CD14-positive monocyte (primary cell): ENCODE measurements around the gene SLCO4C1. TPM values are rescaled to one million over a fixed set of nuclear protein-coding genes. Genes with fewer than 3 reads are reported as not detected.

Experiments used
- DNase-seq, 3 donors: peaks; one replicate each; pipeline ENCODE4 v3.0.0-alpha.2; 2011 to 2022
- H2AFZ ChIP-seq: 2 replicates; pipeline ENCODE4 v1.6.0; 2012; ENCODE audit warnings: mild to moderate bottlenecking, low read depth, low read length, inconsistent platforms; ENCODE audit not compliant: insufficient read depth, poor library complexity, severe bottlenecking
- H3K27ac ChIP-seq, 2 donors: 1 replicate in 1 of 2; 2 replicates in 1 of 2; pipeline ENCODE4 v1.5.1; 2012 to 2013; ENCODE audit warnings: low read length in 2 of 2, control low read depth in 1 of 2, inconsistent platforms in 1 of 2, low read depth in 1 of 2, mild to moderate bottlenecking in 1 of 2
- H3K27me3 ChIP-seq, 2 donors: one replicate each; pipeline versions ENCODE4 v1.6.0 to v1.6.1; 2011 to 2013; ENCODE audit warnings: low read length in 2 of 2; ENCODE audit not compliant: control insufficient read depth in 2 of 2, insufficient read depth in 2 of 2
- H3K36me3 ChIP-seq, 2 donors: replicated peaks in 1 of 2; 1 replicate in 1 of 2; 2 replicates in 1 of 2; pipeline versions ENCODE4 v1.5.1 to v1.6.1; 2012 to 2013; ENCODE audit warnings: low read length in 2 of 2, control low read depth in 1 of 2, inconsistent platforms in 1 of 2, mild to moderate bottlenecking in 1 of 2; ENCODE audit not compliant: insufficient read depth in 2 of 2, control insufficient read depth in 1 of 2
- H3K4me1 ChIP-seq, 2 donors: 1 replicate in 1 of 2; 2 replicates in 1 of 2; pipeline versions ENCODE4 v1.5.1 to v1.6.1; 2012 to 2013; ENCODE audit warnings: low read length in 2 of 2, control low read depth in 1 of 2, inconsistent platforms in 1 of 2, mild to moderate bottlenecking in 1 of 2, moderate library complexity in 1 of 2; ENCODE audit not compliant: insufficient read depth in 2 of 2, control insufficient read depth in 1 of 2
- H3K4me2 ChIP-seq: replicated peaks from 2 replicates; pipeline ENCODE3; 2012; ENCODE audit warnings: low read length, moderate library complexity, mild to moderate bottlenecking; ENCODE audit not compliant: poor library complexity, severe bottlenecking; ENCODE audit errors: extremely low read depth
- H3K4me3 ChIP-seq, 3 experiments: fragments of 200-600 bp in 1 of 3; sonication (generic) in 1 of 3; replicated peaks in 1 of 3; 1 replicate in 2 of 3; 2 replicates in 1 of 3; pipeline ENCODE4 v1.5.1; 2011 to 2013; ENCODE audit warnings: low read length in 3 of 3, mild to moderate bottlenecking in 3 of 3, control low read depth in 2 of 3, low read depth in 2 of 3, inconsistent platforms in 1 of 3, moderate library complexity in 1 of 3
- H3K79me2 ChIP-seq: 2 replicates; pipeline ENCODE4 v1.6.0; 2012; ENCODE audit warnings: mild to moderate bottlenecking, control low read depth, inconsistent platforms, low read length, moderate library complexity; ENCODE audit not compliant: insufficient read depth
- H3K9ac ChIP-seq: 2 replicates; pipeline ENCODE4 v1.6.0; 2017; ENCODE audit warnings: low read length, mild to moderate bottlenecking; ENCODE audit not compliant: insufficient read depth, poor library complexity, severe bottlenecking
- H3K9me3 ChIP-seq, 2 donors: replicated peaks in 1 of 2; 1 replicate in 1 of 2; 2 replicates in 1 of 2; pipeline versions ENCODE4 v1.5.1 to v1.6.1; 2012 to 2013; ENCODE audit warnings: low read length in 2 of 2, control low read depth in 1 of 2; ENCODE audit not compliant: control insufficient read depth in 1 of 2, insufficient read depth in 1 of 2
- H4K20me1 ChIP-seq: 2 replicates; pipeline ENCODE4 v1.6.0; 2012; ENCODE audit warnings: mild to moderate bottlenecking, low read length, control low read depth, moderate library complexity; ENCODE audit not compliant: insufficient read depth
- H3K27ac Mint-ChIP-seq, 7 donors: one replicate each; pipeline ENCODE4 v1.8.0; 2020; ENCODE audit warnings: mild to moderate bottlenecking in 7 of 7, mixed read lengths in 7 of 7, moderate library complexity in 6 of 7, inconsistent platforms in 2 of 7
- H3K27me3 Mint-ChIP-seq, 3 donors: one replicate each; pipeline ENCODE4 v1.8.0; 2021 to 2022; ENCODE audit warnings: low read depth in 3 of 3, mild to moderate bottlenecking in 3 of 3, mixed read lengths in 3 of 3, moderate library complexity in 3 of 3, inconsistent platforms in 1 of 3
- H3K36me3 Mint-ChIP-seq, 2 donors: one replicate each; pipeline ENCODE4 v1.8.0; 2020; ENCODE audit warnings: mixed read lengths in 2 of 2, inconsistent platforms in 1 of 2, mild to moderate bottlenecking in 1 of 2
- H3K4me1 Mint-ChIP-seq: one replicate; pipeline ENCODE4 v1.8.0; 2020; ENCODE audit warnings: mild to moderate bottlenecking, mixed read lengths
- H3K4me3 Mint-ChIP-seq, 2 donors: one replicate each; pipeline ENCODE4 v1.8.0; 2020; ENCODE audit warnings: mild to moderate bottlenecking in 2 of 2, mixed read lengths in 2 of 2, moderate library complexity in 1 of 2
- H3K9me3 Mint-ChIP-seq, 7 donors: one replicate each; pipeline ENCODE4 v1.8.0; 2020 to 2022; ENCODE audit warnings: mixed read lengths in 7 of 7, mild to moderate bottlenecking in 6 of 7, moderate library complexity in 6 of 7, inconsistent platforms in 2 of 7
- WGBS: methylation state at CpG from one replicate; pipeline ENCODE4 v1.1.5; 2013; ENCODE audit warnings: missing lambda C conversion rate; ENCODE audit not compliant: insufficient coverage; 5-methylcytosine and 5-hydroxymethylcytosine counted together
- intact Hi-C, 2 donors: fragments of 100-400 bp; cut with micrococcal nuclease; formaldehyde crosslinking; loops; one replicate each; pipeline versions ENCODE4 v1.15.0 to v1.15.1; 2023
- polyA plus RNA-seq, 3 donors: library from polyadenylated mRNA; depleted of rRNA in 1 of 3; unstranded in 2 of 3; stranded (reverse) in 1 of 3; fragments of 300-500 nt in 2 of 3; fragments of >200 nt in 1 of 3; fragmentation: Illumina TruSeq in 2 of 3; gene quantifications; 1 replicate in 2 of 3; 2 replicates in 1 of 3; pipeline ENCODE4 v1.2.3, GENCODE V29; 2012 to 2021
- TF ChIP-seq, protein P1 (sequence below): fragments of 200-600 bp; IDR thresholded peaks from one replicate; pipeline ENCODE4 v1.8.0; 2022; ENCODE audit warnings: antibody characterized with exemption, mild to moderate bottlenecking

The SLCO4C1 gene
- polyA plus RNA-seq, 3 donors: 1.8 to 3.9 (median 2.4) TPM

DNA sequence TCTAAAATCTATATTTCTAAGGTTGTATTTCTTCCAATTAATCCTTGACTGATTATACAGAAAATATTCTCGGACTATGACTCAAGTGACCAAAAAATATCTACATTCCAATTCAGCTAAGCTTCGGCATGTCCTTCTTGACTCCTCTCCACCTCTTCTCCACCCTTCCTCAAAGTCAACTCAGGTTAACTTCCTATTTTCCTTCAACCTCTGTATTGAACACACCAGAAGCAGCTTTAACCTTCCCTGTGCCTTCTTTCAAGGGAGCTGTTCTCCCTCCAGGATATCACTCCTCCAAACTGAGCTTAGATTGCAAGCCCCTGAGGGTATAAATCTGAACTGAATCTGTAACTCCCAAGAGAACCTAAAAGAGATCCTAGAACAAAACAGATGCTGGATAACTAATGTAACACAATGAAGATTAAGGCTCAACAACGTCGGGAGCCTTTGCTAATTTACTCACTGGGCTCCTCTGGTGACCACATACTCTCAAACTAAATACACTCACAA, 1.1 kb downstream of the SLCO4C1 start:
- peak in 2 of 3 donors; percentile 25 to 30 for DNase-seq
- H3K4me1 ChIP-seq: peaks cover 37 to 57% of the 10 kb centered on the region in 2 donors
- H3K9me3 Mint-ChIP-seq: peaks cover 0 to 5% (median 0%) of the 10 kb centered on the region in 7 donors
- H3K4me3 ChIP-seq: peak overlapping the region in 2 of 3 experiments; percentile 61 to 95
- H3K27ac Mint-ChIP-seq: peak overlapping the region in 3 of 7 donors; percentile 41 to 91 (median 83)
- WGBS: 54% methylated on average over 2 of the region's 4 CpGs
- peak overlapping the region; percentile 99 for H3K4me2 ChIP-seq
- peaks cover 57% of the 10 kb centered on the region for H3K4me1 Mint-ChIP-seq
- peaks cover 58% of the 10 kb centered on the region for H3K79me2 ChIP-seq
- peak overlapping the region; percentile 91 for H2AFZ ChIP-seq
- TF ChIP-seq, protein P1, sequence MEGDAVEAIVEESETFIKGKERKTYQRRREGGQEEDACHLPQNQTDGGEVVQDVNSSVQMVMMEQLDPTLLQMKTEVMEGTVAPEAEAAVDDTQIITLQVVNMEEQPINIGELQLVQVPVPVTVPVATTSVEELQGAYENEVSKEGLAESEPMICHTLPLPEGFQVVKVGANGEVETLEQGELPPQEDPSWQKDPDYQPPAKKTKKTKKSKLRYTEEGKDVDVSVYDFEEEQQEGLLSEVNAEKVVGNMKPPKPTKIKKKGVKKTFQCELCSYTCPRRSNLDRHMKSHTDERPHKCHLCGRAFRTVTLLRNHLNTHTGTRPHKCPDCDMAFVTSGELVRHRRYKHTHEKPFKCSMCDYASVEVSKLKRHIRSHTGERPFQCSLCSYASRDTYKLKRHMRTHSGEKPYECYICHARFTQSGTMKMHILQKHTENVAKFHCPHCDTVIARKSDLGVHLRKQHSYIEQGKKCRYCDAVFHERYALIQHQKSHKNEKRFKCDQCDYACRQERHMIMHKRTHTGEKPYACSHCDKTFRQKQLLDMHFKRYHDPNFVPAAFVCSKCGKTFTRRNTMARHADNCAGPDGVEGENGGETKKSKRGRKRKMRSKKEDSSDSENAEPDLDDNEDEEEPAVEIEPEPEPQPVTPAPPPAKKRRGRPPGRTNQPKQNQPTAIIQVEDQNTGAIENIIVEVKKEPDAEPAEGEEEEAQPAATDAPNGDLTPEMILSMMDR: no peak
- H3K36me3 Mint-ChIP-seq: peaks cover 8 to 10% of the 10 kb centered on the region in 2 donors
- H3K27me3 Mint-ChIP-seq: peaks cover 0 to 2% (median 1%) of the 10 kb centered on the region in 3 donors
- no peaks in the 10 kb centered on the region for H4K20me1 ChIP-seq
- intact Hi-C loops: loop anchor here in 1 of 2 donors (10.0 kb wide), 1 partner anchor 50 kb away; no protein-coding TSS in a partner anchor
- H3K4me3 Mint-ChIP-seq: peak overlapping the region; percentile 91 to 97
- no peaks in the 10 kb centered on the region for H3K27me3 ChIP-seq
- H3K9ac ChIP-seq: peak overlapping the region; percentile 67
- H3K9me3 ChIP-seq: no peaks in the 10 kb centered on the region
- peak overlapping the region in 1 of 2 donors; percentile 20 for H3K27ac ChIP-seq
- H3K36me3 ChIP-seq: peaks cover 0 to 6% of the 10 kb centered on the region in 2 donors

DNA sequence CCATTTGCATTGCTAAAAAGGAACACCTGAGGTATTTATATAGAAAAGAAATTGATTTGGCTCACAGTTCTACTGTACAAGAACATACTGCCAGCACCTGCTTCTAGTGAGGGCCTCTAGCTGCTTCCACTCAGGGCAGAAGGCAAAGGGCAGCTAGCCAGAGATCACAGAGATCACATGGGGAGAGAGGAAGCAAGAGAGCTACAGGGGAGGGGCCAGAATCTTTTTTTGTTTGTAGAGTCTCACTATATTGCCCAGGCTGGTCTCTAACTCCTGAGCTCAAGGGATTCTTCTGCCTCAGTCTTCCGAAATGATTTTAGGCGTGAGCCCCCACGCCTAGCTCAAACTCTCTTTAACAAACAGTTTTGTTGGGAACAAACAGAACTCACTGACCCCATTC, 6.1 kb downstream of the SLCO4C1 start:
- 92% methylated on average over 2 of the region's 3 CpGs for WGBS
- Mint-ChIP-seq H3K4me1 (peaks cover 68% of the 10 kb centered on the region), H3K27ac (peak overlapping the region in 1 of 7 donors; percentile 77), H3K4me3 (no peak overlapping the region), H3K36me3 (peaks cover 19 to 25% of the 10 kb centered on the region in 2 donors), H3K27me3 (peaks cover 0 to 2% (median 1%) of the 10 kb centered on the region in 3 donors), H3K9me3 (peaks cover 0 to 7% (median 0%) of the 10 kb centered on the region in 7 donors)
- Histone ChIP-seq H3K9me3 (no peaks in the 10 kb centered on the region), H2AFZ (no peak overlapping the region), H3K4me1 (peaks cover 33 to 67% of the 10 kb centered on the region in 2 donors), H3K27me3 (no peaks in the 10 kb centered on the region), H3K4me3 (no peak overlapping the region), H3K36me3 (peaks cover 0 to 6% of the 10 kb centered on the region in 2 donors), H3K27ac (no peak overlapping the region), H3K9ac (no peak overlapping the region), H3K4me2 (no peak overlapping the region), H3K79me2 (peaks cover 90% of the 10 kb centered on the region), H4K20me1 (no peaks in the 10 kb centered on the region)
- intact Hi-C loops: loop anchor here in 1 of 2 donors (10.0 kb wide), 1 partner anchor 45 kb away; no protein-coding TSS in a partner anchor
- no peak for DNase-seq
- TF ChIP-seq, protein P1: no peak
